RWPE2 (cell line): ENCODE measurements around the gene ZNF507.

Experiments
- ATAC-seq: fragments of 200-7000 bp; cut with Tn5 transposase; 3 replicates; pipeline ENCODE4 v1.9.1; 2021; ENCODE audit warnings: low read depth
- DNase-seq: peaks from one replicate; pipeline ENCODE4 v3.0.0-alpha.2; 2020; ENCODE audit warnings: low spot score
- H3K27ac ChIP-seq: fragments of 450-650 bp; 2 replicates; pipeline ENCODE4 v1.5.1; 2017; ENCODE audit warnings: mild to moderate bottlenecking; ENCODE audit not compliant: poor library complexity, severe bottlenecking
- H3K27me3 ChIP-seq: fragments of 250-450 bp; sonication (Bioruptor Pico); 2 replicates; pipeline ENCODE4 v1.5.1; 2021; ENCODE audit warnings: mild to moderate bottlenecking, moderate library complexity; ENCODE audit not compliant: insufficient read depth, poor library complexity, severe bottlenecking
- H3K36me3 ChIP-seq: fragments of 250-450 bp; sonication (Bioruptor Pico); 2 replicates; pipeline ENCODE4 v1.5.1; 2020; ENCODE audit warnings: low read depth, mild to moderate bottlenecking, moderate library complexity
- H3K4me1 ChIP-seq: fragments of 250-450 bp; sonication (Bioruptor Pico); 2 replicates; pipeline ENCODE4 v1.5.1; 2021; ENCODE audit warnings: mild to moderate bottlenecking, moderate library complexity; ENCODE audit not compliant: insufficient read depth, poor library complexity, severe bottlenecking
- H3K4me3 ChIP-seq: fragments of 250-450 bp; sonication (Bioruptor Pico); 2 replicates; pipeline ENCODE4 v1.5.1; 2021; ENCODE audit warnings: mild to moderate bottlenecking, moderate library complexity; ENCODE audit not compliant: severe bottlenecking
- H3K9me3 ChIP-seq: fragments of 250-450 bp; sonication (Bioruptor Pico); 2 replicates; pipeline ENCODE4 v1.5.1; 2021; ENCODE audit warnings: mild to moderate bottlenecking, moderate library complexity; ENCODE audit not compliant: severe bottlenecking
- TF ChIP-seq, protein P1 (sequence below): fragments of 450-650 bp; IDR thresholded peaks from one replicate; pipeline ENCODE4 v1.5.1; 2017; ENCODE audit warnings: mild to moderate bottlenecking, moderate library complexity; ENCODE audit not compliant: poor library complexity, severe bottlenecking

The ZNF507 gene

DNA sequence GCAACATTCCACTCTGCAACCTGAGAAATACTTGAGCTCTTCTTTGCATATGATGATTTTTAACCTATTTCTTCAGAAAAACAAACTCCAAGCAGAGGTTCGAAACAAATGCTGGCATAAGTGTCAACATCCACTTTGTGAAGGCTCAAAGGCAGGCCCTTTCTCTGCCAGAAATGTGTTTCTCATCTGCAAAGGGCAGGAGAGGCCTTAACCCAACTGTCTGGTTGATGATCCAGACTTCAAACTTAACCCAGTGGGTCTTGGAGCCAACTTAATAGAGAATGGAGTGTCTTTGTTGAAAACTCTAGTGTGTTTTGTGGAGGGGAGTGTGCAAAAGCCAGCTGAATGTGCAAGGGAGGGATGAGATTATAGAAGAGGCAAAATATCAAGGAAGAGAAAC, 28.3 kb upstream of the ZNF507 start:
- peaks cover 8% of the 10 kb centered on the region for H3K27me3 ChIP-seq
- H3K27ac ChIP-seq, result no peak overlapping the region
- no peaks in the 10 kb centered on the region for H3K9me3 ChIP-seq
- H3K36me3 ChIP-seq, result no peaks in the 10 kb centered on the region
- no peaks in the 10 kb centered on the region for H3K4me1 ChIP-seq
- TF ChIP-seq, protein P1, sequence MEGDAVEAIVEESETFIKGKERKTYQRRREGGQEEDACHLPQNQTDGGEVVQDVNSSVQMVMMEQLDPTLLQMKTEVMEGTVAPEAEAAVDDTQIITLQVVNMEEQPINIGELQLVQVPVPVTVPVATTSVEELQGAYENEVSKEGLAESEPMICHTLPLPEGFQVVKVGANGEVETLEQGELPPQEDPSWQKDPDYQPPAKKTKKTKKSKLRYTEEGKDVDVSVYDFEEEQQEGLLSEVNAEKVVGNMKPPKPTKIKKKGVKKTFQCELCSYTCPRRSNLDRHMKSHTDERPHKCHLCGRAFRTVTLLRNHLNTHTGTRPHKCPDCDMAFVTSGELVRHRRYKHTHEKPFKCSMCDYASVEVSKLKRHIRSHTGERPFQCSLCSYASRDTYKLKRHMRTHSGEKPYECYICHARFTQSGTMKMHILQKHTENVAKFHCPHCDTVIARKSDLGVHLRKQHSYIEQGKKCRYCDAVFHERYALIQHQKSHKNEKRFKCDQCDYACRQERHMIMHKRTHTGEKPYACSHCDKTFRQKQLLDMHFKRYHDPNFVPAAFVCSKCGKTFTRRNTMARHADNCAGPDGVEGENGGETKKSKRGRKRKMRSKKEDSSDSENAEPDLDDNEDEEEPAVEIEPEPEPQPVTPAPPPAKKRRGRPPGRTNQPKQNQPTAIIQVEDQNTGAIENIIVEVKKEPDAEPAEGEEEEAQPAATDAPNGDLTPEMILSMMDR, result no peak
- no peak for ATAC-seq
- DNase-seq, result no peak
- H3K4me3 ChIP-seq, result no peak overlapping the region

DNA sequence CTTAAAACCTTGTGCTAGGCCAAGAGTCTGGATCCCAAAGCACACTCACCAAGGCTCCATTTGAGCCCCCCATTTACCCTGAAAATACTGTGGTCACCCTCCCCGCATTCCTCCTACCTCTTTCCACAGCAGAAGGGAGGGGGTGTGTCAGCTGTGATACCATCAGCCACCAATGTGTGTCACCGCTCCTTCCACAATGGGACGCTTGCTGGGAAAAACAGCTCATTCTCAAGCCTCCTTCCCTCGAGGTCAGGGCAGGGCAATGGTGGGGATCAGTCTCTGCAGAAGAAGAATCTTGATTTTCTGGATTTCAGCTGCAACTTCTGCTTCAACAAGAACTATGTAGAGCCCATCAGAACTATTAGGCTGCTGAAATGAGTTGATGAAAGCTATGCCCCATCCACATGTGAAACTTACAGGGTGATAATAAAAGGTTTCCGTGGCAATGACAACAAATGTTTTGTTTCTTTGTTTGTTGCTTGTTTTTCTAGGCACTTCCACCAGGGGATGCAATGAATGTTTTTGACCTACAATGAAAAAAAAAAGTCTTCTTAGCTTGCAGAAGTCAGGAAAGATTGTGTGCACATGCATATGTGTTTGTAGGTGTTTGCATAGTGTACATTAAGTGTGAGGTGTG, 26.4 kb upstream of the ZNF507 start:
- H3K27ac ChIP-seq, result no peak overlapping the region
- DNase-seq, result no peak
- peaks cover 8% of the 10 kb centered on the region for H3K27me3 ChIP-seq
- no peaks in the 10 kb centered on the region for H3K36me3 ChIP-seq
- no peak for ATAC-seq
- H3K4me3 ChIP-seq, result no peak overlapping the region
- no peaks in the 10 kb centered on the region for H3K4me1 ChIP-seq
- no peaks in the 10 kb centered on the region for H3K9me3 ChIP-seq
- TF ChIP-seq, protein P1, result no peak

DNA sequence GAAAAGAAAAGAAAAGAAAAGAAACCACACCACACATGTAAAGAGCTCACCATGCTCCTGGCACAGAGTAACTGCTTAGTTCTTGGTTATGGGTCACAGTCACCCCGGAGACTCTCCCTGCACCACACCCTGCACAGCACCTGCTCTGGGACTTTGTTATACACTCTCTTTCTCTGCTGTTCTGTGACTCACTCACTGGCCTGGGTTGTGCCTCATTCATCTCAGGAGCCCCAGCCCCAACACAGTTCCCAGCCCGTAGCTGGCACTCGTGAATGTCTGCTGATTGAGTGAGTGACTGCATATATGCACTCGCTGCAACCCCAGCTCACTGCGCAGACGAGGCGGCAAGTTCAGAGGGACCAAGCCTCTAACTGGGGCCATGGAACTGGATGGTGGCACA, 22.9 kb upstream of the ZNF507 start:
- Histone ChIP-seq H3K27me3 (no peaks in the 10 kb centered on the region), H3K36me3 (no peaks in the 10 kb centered on the region), H3K27ac (no peak overlapping the region), H3K4me3 (no peak overlapping the region), H3K9me3 (no peaks in the 10 kb centered on the region), H3K4me1 (no peaks in the 10 kb centered on the region)
- ATAC-seq (peak; percentile 70; the same call in 2 of the 3 replicates), DNase-seq (no peak)
- TF ChIP-seq, protein P1, result no peak

DNA sequence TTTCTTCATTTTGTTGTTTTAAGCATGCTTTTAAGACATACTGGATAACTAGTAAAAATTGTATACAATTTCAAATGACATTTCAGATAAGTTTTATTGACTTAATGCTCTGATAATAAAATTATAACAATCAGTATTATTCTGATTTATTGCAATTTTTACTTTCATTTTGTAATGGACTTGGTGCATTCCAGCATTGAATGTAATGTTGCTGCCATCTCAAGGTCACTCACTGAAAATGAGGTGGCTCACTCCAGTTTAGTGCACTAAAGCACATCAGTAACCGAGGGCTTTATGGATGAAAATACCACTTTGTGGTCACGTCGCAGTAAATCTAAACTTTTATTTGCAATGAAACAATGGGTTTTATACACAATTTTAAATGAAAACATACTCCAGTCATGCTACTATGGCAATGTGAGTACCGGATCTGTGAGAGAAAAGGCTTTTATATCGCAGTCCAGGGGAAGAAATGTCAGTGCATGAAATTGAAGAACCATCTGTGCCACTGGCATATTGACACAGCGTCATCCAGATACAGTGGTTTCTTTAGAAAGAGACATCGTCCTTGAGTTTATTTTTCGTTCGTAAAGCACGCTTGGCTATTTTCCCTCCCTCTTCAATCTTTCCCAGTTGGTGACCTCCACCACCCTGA, 20.7 kb upstream of the ZNF507 start:
- no peak for DNase-seq

More for the DNA sequence above, 20.7 kb upstream of the ZNF507 start:
- Histone ChIP-seq H3K9me3 (no peaks in the 10 kb centered on the region), H3K36me3 (no peaks in the 10 kb centered on the region), H3K27ac (no peak overlapping the region), H3K27me3 (no peaks in the 10 kb centered on the region), H3K4me3 (no peak overlapping the region), H3K4me1 (no peaks in the 10 kb centered on the region)
- 0 out of 3 replicates have a peak, but pooled peaks have one; percentile 38 for ATAC-seq
- TF ChIP-seq, protein P1, result no peak
